ENCODE results near the gene HIGD2B.
A peak's percentile ranks its signal among the peaks of the same experiment; 100 is the strongest.
"Not testable (repeated sequence)": the region's sequence is repeated elsewhere in the genome, so short reads cannot be mapped to it uniquely, and the experiment has no call there.

Gene HIGD2B

DNA sequence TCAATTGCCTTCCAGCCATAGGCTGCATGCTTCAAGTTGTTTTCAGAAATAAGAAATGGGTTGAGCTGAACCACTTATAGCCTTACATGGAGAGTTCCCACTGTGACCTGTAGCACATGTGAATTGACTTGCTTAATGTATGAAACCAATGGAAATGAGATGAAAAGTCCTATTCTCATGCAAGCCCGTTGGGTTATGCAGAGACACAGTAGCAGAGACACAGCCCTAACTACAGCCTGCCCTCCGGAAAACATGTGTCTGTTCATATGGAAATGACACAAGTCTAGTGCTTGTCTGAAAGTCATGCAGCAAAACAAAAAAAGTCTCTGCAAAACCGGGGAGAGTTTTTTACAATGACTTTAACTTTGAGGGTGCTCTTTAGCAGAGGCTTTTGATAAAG is 14.5 kb downstream of the HIGD2B start:
- no peak for DNase-seq

GRCh38 chr15:72670656-72671352 is 15.2 kb downstream of the HIGD2B start:
- DNase-seq, result peak; percentile 64 to 69

GRCh38 chr15:72669803-72670202 is 16.2 kb downstream of the HIGD2B start:
- not testable (repeated sequence) for DNase-seq

- DNase-seq, result not testable (repeated sequence)
These were observed 20.3 kb downstream of the HIGD2B start for GRCh38 chr15:72665706-72666105.

GRCh38 chr15:72663931-72664330 is 22.1 kb downstream of the HIGD2B start:
- DNase-seq, result not testable (repeated sequence)

DNA sequence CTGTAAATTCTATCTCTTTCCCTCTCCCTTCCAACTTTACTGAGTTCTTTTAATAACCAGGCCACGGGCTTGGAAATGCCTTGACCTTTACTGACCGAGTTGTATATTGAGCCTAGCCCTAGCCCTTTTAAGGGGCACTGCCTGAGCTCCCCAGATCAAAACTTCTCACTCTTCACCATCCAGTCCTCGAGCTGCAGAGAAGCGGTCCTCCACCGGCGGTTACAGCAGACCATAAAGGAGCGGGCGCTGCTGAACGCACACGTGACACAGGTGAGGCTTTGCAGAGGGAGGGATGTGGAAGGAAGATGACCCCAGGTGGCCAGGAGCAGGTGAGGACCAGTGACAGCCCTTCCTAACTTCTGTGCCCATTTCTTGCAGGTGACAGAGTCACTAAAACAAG is 24.9 kb downstream of the HIGD2B start:
- not testable (repeated sequence) for DNase-seq

DNA sequence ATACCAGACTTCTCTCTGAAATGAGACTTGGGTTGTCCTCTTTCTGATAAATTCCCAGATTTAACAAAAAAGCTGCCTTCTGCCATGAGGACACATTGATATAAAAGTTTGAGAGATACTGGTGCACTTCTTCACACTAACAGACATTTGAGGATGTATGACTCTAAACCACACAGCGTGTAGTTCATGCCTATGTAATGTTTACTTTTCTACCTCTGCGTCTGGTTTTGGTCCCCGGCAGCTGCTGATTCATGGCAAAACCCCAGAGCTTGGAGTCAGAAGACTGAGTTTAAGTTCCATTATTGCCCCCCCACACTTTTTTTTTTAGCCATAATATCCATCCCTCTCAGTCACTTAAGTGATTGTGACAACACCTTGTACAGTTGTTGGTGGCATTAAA is 30.0 kb downstream of the HIGD2B start:
- not testable (repeated sequence) for DNase-seq

- DNase-seq, result not testable (repeated sequence)
These were observed 31.6 kb downstream of the HIGD2B start, which contains the start of gene GOLGA6B for GRCh38 chr15:72654397-72654796. Gene GOLGA6B (plus strand): TSS chr15:72654697. CDS start chr15:72654738, 41 bp downstream.

GRCh38 chr15:72648631-72649253 is 37.2 kb downstream of the HIGD2B start:
- not testable (repeated sequence) for DNase-seq

- not testable (repeated sequence) for DNase-seq
These were observed 43.7 kb downstream of the HIGD2B start for GRCh38 chr15:72642271-72642670.

- DNase-seq, result not testable (repeated sequence)
These were observed 46.1 kb downstream of the HIGD2B start for GRCh38 chr15:72639759-72640483.

DNA sequence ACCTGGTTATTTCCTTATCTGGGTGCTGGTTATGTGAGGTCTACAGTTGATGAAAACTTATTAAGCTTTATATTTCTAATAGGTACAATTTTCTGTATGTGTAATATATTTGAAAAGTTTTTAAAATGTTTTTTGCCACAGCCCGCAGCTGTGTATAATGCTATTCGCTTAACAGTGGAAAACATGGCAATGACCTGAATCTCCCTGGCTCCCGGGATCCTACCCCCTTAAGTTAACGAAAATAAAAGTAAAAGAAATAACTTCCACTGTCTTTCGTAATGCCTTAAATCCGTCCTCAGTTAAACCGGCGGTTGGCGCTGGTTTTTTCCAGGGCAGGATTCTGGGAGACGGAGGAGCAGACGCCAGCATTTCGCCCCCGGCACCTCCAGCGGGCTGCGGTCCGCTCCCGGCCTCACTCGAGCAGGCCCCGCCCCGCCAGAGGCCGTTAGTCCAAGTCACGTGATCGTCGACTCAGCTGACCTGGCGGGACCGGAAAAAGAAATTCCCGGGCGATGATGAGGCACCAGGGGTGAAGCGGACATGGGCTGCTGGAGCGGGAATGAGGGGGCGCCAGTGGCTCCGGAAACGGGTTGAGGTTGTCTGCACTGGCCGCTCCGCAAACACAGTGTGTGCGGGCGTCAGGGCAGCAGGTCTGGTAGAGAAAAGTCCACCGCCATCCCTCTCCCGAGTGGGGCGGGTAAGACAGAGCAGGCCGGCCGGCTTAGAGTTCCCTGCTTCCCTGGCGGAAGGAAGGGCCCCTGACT is 49.3 kb downstream of the HIGD2B start:
- peak; percentile 20 to 35 for DNase-seq

- not testable (repeated sequence) for DNase-seq
These were observed 56.9 kb downstream of the HIGD2B start for GRCh38 chr15:72629068-72629570.

- DNase-seq, result not testable (repeated sequence)
These were observed 57.5 kb downstream of the HIGD2B start for GRCh38 chr15:72628249-72629067.

DNA sequence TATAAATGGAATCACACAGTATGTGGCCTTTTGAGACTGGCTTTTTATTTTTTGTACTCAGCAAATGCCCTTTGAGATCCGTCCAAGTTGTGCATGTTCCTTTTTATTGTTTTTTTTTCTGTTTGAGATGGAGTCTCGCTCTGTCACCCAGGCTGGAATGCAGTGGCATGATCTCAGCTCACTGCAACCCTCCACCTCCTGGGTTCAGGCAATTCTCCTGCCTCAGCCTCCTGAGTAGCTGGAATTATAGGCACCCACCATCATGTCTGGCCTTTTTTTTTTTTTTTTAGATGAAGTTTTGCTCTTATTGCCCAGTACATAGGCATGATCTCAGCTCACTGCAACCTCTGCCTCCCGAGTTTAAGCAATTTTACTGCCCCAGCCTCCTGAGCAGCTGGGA is 59.8 kb downstream of the HIGD2B start:
- not testable (repeated sequence) for DNase-seq

Data from activated CD4-positive, alpha-beta T cell treated with anti-CD3 and anti-CD28 coated beads, Interleukin-2, amount 50 U/mL, for 4 hours (primary cell).